ENCODE measurements around the gene ABCG1.

Gene ABCG1

DNA sequence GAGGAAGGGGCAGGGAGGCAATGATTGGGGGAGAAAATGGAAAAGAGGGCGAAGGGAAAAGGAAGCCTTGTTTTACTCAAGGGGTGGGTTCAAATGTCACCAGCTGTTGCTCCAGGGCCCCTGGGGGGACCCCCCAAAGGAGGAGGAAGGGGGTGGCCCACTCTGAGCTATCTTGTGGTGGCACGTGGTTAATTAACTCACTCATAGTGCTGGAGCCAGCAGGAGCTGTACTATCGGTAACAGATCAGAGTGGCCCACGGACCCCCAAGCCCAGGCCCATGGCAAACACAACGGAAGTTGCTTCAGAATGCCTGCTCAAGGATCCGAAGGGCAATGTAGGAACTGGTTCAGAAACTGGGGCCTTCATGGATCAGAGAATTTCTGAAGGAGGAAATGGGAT lies 124.6 kb downstream of the ABCG1 start:
- DNase-seq (ENCODE audit: low read depth in 2 of 3, low spot score in 2 of 3): no peak

- no peak for DNase-seq (ENCODE audit: low read depth in 2 of 3, low spot score in 2 of 3)
Measured at GRCh38 chr21:42343963-42344510, 125.1 kb downstream of the ABCG1 start.

- DNase-seq (ENCODE audit: low read depth in 2 of 3, low spot score in 2 of 3): no peak
Measured at GRCh38 chr21:42344631-42345030, 125.7 kb downstream of the ABCG1 start.

DNA sequence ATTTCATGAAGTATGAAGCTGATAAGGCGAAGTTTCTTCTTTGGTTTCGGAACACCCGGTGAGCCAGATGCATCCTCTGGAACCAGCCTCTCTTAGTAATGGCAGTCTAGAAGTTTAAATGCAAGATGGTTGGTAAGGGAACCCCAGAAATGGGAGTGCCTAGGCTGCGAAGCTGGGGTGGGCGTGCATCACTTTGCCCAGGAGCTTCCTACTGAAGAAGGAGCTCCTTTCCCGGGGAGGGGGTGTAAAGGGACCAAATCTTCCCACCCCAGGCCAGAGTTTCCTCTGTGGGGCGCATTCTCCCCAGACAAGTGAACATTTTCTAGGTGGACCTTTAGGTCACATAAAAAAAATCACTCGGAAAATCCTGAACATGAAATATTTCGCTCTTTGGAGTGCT lies 127.5 kb downstream of the ABCG1 start:
- no peak for DNase-seq (ENCODE audit: low read depth in 2 of 3, low spot score in 2 of 3)

Measured in activated CD8-positive, alpha-beta memory T cell treated with anti-CD3 and anti-CD28 coated beads for 48 hours (primary cell).